HG03039 (cell line): ENCODE results near the gene PFN3.
"Not testable (repeated sequence)": the region's sequence is repeated elsewhere in the genome, so short reads cannot be mapped to it uniquely, and the experiment has no call there.

Experiments
- ATAC-seq: cut with Tn5 transposase; IDR thresholded peaks from one replicate; pipeline ENCODE4 v1.9.1; 2021; ENCODE audit warnings: mild to moderate bottlenecking, moderate library complexity; ENCODE audit not compliant: unreplicated experiment

Gene PFN3

GRCh38 chr5:177425801-177426565, 25.5 kb upstream of the PFN3 start:
- peak; percentile 75 for ATAC-seq

DNA sequence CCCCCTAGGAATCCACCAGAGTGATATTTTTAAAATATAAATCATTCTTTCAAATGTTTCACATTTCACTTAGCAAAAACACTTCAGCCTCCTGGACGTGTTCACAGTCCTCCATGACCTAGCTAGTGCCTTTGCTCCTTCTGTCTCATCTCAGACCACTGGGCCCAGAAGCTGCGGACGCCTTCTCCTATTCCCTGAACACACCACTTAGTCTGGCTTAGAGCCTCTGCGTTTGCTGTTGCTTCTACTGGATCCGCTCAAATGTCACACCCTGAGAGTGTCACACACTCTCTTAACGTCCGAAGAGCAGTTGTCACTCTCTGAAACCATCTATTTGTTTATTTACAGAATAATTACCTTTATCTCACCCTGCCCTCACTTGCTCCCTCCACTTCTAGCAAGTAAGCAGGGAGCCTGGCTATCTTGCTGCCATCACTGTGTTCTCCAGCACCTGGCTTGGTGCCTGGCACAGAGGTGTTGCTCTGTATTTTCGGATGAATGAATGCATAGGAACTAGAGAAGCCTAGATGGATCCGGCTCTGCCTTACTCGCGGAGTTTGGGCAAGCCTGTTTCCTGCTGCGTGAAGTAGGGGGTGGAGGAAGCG, 24.8 kb upstream of the PFN3 start:
- ATAC-seq: no peak

- ATAC-seq: no peak
Measured at GRCh38 chr5:177423671-177424070, 23.2 kb upstream of the PFN3 start.

DNA sequence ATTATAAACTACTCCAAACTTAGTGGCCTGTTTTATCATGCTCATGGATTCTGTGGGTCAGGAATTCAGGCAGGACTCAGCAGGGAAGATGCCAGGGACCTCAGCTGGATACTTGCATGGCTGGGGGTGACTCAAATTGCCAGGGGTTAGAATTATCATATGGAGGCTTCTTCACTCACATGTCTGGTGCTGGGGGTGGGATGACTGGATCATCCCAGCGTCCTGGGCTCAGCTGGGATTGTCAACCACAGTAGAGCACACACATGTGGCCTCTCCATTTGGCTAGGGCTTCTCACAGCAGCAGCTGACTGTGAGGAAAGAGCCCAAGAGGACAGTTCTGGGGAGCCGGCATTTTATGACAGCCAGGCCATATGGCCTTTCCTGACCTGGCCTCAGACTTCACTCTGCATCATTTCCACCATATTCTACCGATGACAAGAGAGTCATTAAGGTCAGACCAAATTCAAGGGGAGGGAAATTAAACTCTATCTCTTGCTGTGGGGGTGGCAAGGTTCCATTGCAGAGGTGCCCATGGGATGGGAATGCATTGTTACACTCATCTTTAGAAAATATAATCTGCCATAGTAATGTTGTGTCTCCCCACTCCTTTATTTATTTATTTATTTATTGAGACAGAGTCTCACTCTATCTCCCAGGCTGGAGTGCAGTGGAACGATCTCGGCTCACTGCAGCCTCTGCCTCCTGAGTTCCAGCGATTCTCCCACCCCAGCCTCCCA, 20.8 kb upstream of the PFN3 start:
- no peak for ATAC-seq

DNA sequence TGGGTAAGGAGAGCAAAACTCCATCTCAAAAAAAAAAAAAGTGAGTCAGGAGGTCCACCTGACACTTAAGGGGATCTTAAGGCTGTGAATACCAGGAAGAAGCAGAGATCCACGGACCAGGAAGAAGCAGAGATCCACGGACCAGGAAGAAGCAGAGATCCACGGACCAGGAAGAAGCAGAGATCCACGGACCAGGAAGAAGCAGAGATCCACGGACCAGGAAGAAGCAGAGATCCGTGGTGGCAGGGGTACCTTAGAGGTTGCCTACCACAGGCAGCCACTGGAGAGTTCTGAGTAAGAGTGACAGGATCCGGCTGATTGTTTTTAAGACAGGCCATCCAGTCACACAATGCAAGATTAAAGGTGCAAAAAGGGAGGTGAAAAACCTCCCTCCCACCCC, 20.0 kb upstream of the PFN3 start:
- not testable (repeated sequence) for ATAC-seq

- no peak for ATAC-seq
Measured at GRCh38 chr5:177419046-177419445, 18.6 kb upstream of the PFN3 start.

GRCh38 chr5:177417081-177417480, 16.6 kb upstream of the PFN3 start:
- not testable (repeated sequence) for ATAC-seq

DNA sequence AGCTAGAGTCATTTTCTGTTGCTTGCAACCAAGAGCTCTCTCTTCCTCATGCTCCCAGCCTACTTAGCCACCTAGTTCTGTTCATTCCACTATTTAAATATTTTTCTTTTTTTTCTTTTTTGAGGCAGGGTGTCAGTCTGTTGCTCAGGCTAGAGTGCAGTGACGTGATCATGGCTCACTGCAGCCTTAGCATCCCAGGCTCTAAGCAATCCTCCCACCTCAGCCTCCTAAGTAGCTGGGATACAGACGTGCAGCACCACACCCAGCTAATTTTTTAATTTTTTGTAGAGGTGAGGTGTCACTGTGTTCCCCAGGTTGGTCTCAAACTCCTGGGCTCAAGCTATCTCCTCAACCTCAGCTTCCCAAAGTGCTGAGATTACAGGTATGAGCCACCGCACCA, 14.0 kb upstream of the PFN3 start:
- ATAC-seq: no peak

GRCh38 chr5:177412603-177413233, 12.3 kb upstream of the PFN3 start:
- ATAC-seq: peak; percentile 60

GRCh38 chr5:177410575-177410974, 10.1 kb upstream of the PFN3 start:
- ATAC-seq: no peak

GRCh38 chr5:177409043-177409801, 8.8 kb upstream of the PFN3 start, which contains the start of gene F12:
F12 (minus strand) TSS chr5:177409564; CDS start chr5:177409527, 37 bp downstream.
- no peak for ATAC-seq

DNA sequence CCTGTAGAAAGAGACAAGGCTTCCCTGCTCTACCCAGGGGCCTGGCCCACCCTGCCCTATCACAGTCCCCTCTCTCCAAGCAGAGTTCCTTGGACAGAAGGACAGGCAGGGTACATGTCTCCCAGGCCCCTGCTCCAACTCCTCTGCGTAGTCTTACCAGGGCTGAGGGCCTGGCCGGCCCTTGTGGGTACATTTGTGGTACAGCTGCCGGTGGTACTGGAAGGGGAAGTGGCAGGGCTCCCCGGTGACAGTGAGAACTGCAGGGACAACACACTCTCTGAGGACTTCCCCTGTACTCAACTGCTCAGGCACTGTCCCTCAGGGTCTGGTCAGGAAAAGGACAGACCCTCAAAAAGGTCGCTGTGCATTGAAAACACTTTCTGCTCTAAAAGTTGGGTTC, 5.3 kb upstream of the PFN3 start:
- ATAC-seq: no peak

DNA sequence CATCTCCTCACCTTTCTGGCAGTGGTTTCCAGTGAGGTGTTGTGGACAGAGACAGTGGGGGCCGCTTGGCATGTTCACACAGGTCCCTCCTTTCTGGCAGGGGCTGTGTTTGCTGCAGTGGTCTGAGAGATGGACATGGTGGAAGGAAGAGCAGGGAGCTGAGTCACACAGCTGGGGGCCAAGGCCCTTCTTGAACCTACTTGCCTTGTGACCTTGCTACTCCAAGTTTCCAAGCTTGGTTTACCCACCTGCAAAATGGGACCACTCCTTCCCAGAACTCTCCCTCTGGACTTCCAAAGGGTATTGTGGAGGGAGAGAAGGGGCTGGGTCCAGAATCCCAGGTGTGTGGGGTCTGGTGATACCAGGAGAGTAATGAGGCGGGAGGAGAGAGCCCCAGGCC, 4.9 kb upstream of the PFN3 start:
- ATAC-seq: no peak

DNA sequence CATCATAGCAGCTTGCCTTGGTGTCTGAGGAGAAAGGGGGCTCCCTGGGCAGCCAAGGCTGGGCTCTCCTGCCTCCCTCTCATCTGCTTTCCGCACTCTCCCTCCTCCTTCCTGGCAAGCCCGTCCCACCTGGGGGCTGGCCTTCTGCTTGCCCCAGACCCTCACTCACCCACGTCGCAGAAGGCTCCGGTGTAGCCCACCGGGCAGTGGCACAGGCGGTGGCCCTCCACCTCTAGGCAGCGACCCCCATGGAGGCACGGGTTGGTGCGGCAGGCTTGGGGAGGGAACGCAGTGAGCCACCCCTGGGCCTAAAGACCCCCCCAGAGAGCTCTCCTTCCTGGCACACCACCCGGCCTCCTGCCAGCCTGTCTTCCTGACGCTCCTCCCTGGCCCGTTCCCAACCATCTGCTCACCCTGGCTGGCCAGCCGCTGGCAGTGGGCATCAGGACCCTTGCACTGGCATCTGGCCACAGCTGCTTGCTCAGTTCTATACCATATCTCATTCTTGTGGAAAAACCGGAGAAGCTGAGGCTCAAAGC, 4.2 kb upstream of the PFN3 start:
- ATAC-seq: no peak

- ATAC-seq: peak; percentile 69
Measured at GRCh38 chr5:177403792-177404640, 3.6 kb upstream of the PFN3 start.

DNA sequence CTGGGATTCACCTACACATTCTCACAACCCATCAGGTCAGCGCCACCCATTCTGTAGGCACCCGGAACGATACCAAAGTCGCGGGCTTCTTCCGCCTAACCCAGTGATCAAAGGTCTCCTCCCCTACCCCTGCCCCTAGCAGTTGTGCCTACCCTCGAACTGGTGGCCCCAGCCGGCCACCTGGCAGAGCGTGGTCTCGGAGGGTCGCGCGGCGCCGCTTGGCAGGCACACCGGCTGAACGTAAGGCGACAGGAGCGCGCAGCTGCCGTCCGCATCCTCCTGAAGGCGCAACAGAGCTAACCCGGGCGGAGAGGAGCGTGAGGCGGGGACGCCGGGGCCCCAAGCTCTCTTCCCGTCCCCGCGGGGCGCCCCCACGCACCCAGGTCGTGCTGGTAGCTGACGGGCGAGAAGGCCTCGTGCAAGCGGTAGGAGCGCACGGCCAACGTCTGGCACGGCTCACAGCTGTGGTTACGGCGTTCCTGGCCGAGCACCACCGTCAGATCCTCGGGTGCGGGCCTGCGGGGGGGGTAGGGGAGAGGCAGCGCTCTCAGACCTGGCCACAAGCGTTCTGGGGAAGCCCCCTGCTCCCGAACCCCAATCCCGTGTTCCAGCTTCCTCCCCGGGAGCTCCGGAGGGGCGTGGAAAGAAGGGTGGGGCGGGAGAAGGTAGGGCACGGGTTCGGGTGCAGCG, 2.8 kb upstream of the PFN3 start:
- no peak for ATAC-seq

DNA sequence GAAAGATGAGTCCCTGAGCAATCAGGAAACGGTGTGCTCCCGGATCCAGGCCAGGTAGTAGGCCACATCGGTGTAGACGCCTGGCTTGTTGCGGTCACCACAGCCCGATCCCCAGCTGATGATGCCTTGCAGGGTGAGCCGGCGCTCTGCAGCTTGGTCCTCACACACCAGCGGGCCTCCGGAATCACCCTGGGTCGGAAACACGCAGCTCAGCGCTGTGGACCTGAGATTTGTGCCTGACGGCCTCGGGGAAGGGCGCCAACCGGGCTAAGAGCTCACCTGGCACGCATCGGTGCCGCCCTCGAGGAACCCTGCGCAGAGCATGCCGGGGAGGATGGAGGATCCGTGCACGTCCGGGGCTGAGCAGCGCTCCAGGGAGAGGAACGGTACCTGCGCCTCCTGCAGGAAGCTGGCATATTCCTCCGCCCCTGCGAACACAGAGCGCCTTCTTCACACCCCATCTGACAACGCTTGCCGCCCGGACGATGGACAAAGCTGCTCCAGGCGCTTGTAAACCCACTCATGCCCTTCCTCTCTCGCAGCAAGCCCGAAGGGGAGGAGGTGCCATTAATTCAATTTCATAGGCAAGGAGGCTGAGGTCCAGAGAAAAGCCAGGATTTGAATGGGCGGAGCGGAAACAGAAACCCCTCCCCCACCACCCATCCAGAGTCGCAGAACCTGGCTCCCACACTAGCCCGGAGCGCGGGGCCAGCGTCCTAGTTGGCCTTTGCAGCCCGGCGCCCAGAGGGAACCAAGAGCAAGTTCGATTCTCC, 2.0 kb upstream of the PFN3 start:
- ATAC-seq: no peak

DNA sequence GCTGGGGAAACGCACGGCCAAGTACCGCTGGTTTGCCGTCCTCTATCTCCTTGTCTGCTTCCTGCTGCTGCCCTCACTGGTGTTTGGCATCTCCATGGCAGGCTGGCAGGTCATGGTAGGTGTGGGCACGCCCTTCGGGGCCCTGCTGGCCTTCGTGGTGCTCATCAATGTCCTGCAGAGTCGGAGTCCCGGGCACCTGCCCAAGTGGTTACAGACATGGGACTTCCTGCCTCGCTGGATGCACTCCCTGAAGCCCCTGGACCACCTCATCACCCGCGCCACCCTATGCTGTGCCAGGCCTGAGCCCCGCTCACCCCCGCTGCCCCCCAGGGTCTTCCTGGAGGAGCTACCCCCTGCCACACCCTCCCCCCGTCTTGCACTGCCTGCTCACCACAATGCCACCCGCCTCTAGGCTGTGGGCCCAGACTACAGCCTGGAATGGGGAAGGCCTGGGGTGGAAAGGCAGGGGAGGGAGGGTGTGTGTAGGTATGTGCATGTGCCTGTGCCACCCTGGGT, 2.5 kb downstream of the PFN3 start:
- ATAC-seq: no peak
